Measurements from ENCODE around the gene NDUFB6.
A peak's percentile ranks its signal among the peaks of the same experiment; 100 is the strongest.

The NDUFB6 gene

GRCh38 chr9:32581512-32582143, 8.7 kb upstream of the NDUFB6 start:
- TF ChIP-seq CTCF (IDR thresholded peaks at IDR 0.05; ENCODE audit: low read depth, low read length): peak; percentile 63
- no peak overlapping the region for H3K4me3 ChIP-seq (replicated peaks in 1 of 2; ENCODE audit: low read depth in 2 of 2, low read length in 2 of 2)
- peak; percentile 84 for DNase-seq (ENCODE audit: low read depth in 2 of 2)

DNA sequence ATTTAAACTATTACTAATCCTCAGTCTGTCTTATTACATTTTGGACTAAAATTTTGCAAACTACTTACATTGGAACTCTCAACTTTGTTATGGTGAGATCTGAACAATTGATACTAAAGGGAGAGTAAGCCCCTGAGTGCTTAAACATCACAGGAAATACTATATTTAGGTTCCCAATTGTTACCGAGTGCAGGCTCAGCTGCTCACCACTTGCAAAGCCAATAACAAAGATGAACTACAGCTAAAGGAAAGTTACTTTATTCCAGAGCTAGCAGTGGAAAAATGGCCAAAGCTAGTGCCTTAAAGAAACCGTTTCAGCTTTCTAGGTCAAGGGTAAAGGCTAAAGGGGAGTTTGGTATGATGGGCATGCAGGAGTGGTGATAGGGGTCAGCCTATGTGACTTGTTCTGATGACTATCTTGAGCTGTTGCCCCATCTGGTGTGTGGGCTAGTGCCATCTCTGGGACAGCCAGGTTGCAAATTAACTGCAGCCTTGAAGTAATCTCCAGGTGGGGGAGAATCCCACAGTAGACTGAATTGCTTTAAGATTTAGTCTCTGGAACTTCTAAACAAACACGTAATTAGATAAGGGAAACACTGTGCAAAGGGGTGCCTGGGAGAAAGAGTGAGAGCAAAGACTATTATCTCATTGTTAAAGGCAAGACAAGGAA, 7.8 kb upstream of the NDUFB6 start:
- DNase-seq (ENCODE audit: low read depth in 2 of 2): no peak
- no peak overlapping the region for H3K4me3 ChIP-seq (replicated peaks in 1 of 2; ENCODE audit: low read depth in 2 of 2, low read length in 2 of 2)
- TF ChIP-seq CTCF (IDR thresholded peaks at IDR 0.05; ENCODE audit: low read depth, low read length): no peak

- TF ChIP-seq CTCF (IDR thresholded peaks at IDR 0.05; ENCODE audit: low read depth, low read length): peak; percentile 88
- DNase-seq (ENCODE audit: low read depth in 2 of 2): peak; percentile 66 to 75
- H3K4me3 ChIP-seq (replicated peaks in 1 of 2; ENCODE audit: low read depth in 2 of 2, low read length in 2 of 2): no peak overlapping the region
Observed at GRCh38 chr9:32579706-32580331, 6.9 kb upstream of the NDUFB6 start.

DNA sequence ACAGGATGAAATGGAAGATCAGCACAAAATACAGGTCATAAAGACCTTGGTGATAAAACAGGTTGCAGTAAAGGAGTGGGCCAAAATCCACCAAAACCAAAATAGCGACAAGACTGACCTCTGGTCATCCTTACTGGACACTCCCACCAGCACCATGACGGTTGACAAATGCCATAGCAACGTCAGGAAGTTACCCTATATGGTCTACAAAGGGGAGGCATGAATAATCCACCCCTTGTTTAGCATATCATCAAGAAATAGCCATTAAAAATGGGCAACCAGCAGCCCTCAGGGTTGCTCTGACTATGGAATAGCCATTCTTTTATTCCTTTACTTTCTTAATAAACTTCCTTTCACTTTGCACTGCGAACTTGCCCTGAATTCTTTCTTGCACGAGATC, 6.0 kb upstream of the NDUFB6 start:
- H3K4me3 ChIP-seq (replicated peaks in 1 of 2; ENCODE audit: low read depth in 2 of 2, low read length in 2 of 2): no peak overlapping the region
- no peak for TF ChIP-seq CTCF (IDR thresholded peaks at IDR 0.05; ENCODE audit: low read depth, low read length)
- DNase-seq (ENCODE audit: low read depth in 2 of 2): no peak

DNA sequence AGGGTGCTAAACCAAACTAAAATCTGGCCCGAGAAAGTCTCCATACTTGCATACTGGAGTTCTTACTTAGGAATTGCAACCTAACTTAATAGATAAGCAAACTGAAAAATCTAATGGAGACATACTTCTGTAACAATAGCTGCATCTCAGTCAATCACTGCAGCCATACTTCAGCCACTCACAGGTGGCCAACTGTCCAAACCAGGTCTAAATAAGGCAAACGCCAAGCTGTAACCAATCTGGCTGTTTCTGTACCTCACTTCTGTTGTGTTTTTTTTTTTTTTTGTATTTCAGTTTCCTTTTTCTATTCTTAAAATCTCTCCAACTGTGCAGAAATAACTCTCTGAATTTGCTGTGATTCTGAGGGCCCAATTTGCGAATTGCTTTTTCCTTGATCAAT, 4.4 kb upstream of the NDUFB6 start:
- TF ChIP-seq CTCF (IDR thresholded peaks at IDR 0.05; ENCODE audit: low read depth, low read length): no peak
- no peak overlapping the region for H3K4me3 ChIP-seq (replicated peaks in 1 of 2; ENCODE audit: low read depth in 2 of 2, low read length in 2 of 2)

GRCh38 chr9:32574858-32575257, 1.9 kb upstream of the NDUFB6 start:
- H3K4me3 ChIP-seq (replicated peaks in 1 of 2; ENCODE audit: low read depth in 2 of 2, low read length in 2 of 2): no peak overlapping the region
- DNase-seq (ENCODE audit: low read depth in 2 of 2): no peak
- TF ChIP-seq CTCF (IDR thresholded peaks at IDR 0.05; ENCODE audit: low read depth, low read length): no peak

More for the DNA sequence above, 4.4 kb upstream of the NDUFB6 start:
- no peak for DNase-seq (ENCODE audit: low read depth in 2 of 2)

Measured in cardiac fibroblast (primary cell).